SK-N-SH (cell line): ENCODE results near the gene USP16. TPM values are rescaled to one million over a fixed set of nuclear protein-coding genes. Genes with fewer than 3 reads are reported as not detected.

Experiments
- CTCF ChIA-PET: fragments of 300-600, 350-600 bp; formaldehyde crosslinking; extraction: SDS; loops from one replicate; lab custom pipeline; 2021; lab: Yijun Ruan, JAX
- POLR2A ChIA-PET: fragments of 350-600 bp; sonication (Branson Sonifier 250); formaldehyde crosslinking; extraction: SDS; loops from one replicate; lab custom pipeline; 2020; ENCODE audit warnings: antibody characterized with exemption, inconsistent platforms; lab: Yijun Ruan, JAX
- DNase-seq: peaks from one replicate; pipeline ENCODE4 v3.0.0; 2012
- H2AFZ ChIP-seq: fragments of 200-600 bp; sonication (generic); 2 replicates; pipeline ENCODE4 v1.8.1; 2016; ENCODE audit warnings: antibody characterized with exemption, mild to moderate bottlenecking, low read depth
- H3F3A ChIP-seq: fragments of 200-600 bp; sonication (generic); replicated peaks from 2 replicates; pipeline ENCODE3; 2016; ENCODE audit warnings: antibody characterized with exemption, mild to moderate bottlenecking; ENCODE audit not compliant: insufficient read depth
- H3K27ac ChIP-seq, 2 experiments: fragments of 200-500 bp in 1 of 2; fragments of 200-600 bp in 1 of 2; sonication (Bioruptor generic) in 1 of 2; sonication (generic), shearing (Covaris generic) in 1 of 2; 2 replicates each; pipeline versions ENCODE4 v1.5.1 to v1.6.1; 2014 to 2016; ENCODE audit warnings: low read depth in 2 of 2, inconsistent platforms in 1 of 2, low read length in 1 of 2, mild to moderate bottlenecking in 1 of 2, mixed read lengths in 1 of 2
- H3K27me3 ChIP-seq: fragments of 200-600 bp; sonication (generic), shearing (Covaris generic); 2 replicates; pipeline ENCODE4 v1.6.1; 2016; ENCODE audit warnings: mixed run types; ENCODE audit not compliant: insufficient read depth
- H3K36me3 ChIP-seq, 2 experiments: fragments of 200-500 bp in 1 of 2; fragments of 200-600 bp in 1 of 2; sonication (Bioruptor generic) in 1 of 2; sonication (generic) in 1 of 2; replicated peaks in 1 of 2; 2 replicates each; pipeline versions ENCODE3 to v1.5.1; 2014 to 2016; ENCODE audit warnings: low read length in 1 of 2, mild to moderate bottlenecking in 1 of 2; ENCODE audit not compliant: insufficient read depth in 2 of 2, control insufficient read depth in 1 of 2
- H3K4me1 ChIP-seq, 2 experiments: fragments of 200-500 bp in 1 of 2; fragments of 200-600 bp in 1 of 2; sonication (Bioruptor generic) in 1 of 2; sonication (generic), shearing (Covaris generic) in 1 of 2; 2 replicates each; pipeline versions ENCODE4 v1.5.1 to v1.6.1; 2014 to 2016; ENCODE audit warnings: low read depth in 1 of 2, low read length in 1 of 2, mixed run types in 1 of 2; ENCODE audit not compliant: insufficient read depth in 2 of 2, control insufficient read depth in 1 of 2
- H3K4me2 ChIP-seq: fragments of 200-600 bp; sonication (generic), shearing (Covaris generic); 2 replicates; pipeline ENCODE4 v1.6.1; 2017; ENCODE audit warnings: mixed run types
- H3K4me3 ChIP-seq, 2 experiments: fragments of 200-500 bp in 1 of 2; fragments of 200-600 bp in 1 of 2; sonication (Bioruptor generic) in 1 of 2; sonication (generic), shearing (Covaris generic) in 1 of 2; 2 replicates each; pipeline versions ENCODE4 v1.5.1 to v1.8.1; 2014 to 2016; ENCODE audit warnings: low read depth in 2 of 2, inconsistent platforms in 1 of 2, low read length in 1 of 2, mild to moderate bottlenecking in 1 of 2, mixed read lengths in 1 of 2, moderate library complexity in 1 of 2
- H3K79me2 ChIP-seq: fragments of 200-600 bp; sonication (generic); 2 replicates; pipeline ENCODE4 v1.8.1; 2017; ENCODE audit warnings: mild to moderate bottlenecking; ENCODE audit not compliant: insufficient read depth
- H3K9ac ChIP-seq: fragments of 200-600 bp; sonication (generic); 2 replicates; pipeline ENCODE4 v1.6.1; 2017; ENCODE audit warnings: mixed run types
- H3K9me2 ChIP-seq: fragments of 200-600 bp; sonication (generic); 2 replicates; pipeline ENCODE4 v1.6.1; 2017; ENCODE audit warnings: mixed run types
- H3K9me3 ChIP-seq: fragments of 200-600 bp; sonication (generic); 2 replicates; pipeline ENCODE4 v1.6.1; 2017; ENCODE audit warnings: mixed run types, mild to moderate bottlenecking, moderate library complexity
- H4K20me1 ChIP-seq: fragments of 200-600 bp; sonication (generic); 2 replicates; pipeline ENCODE4 v1.6.1; 2017; ENCODE audit warnings: mild to moderate bottlenecking, mixed run types; ENCODE audit not compliant: insufficient read depth
- CHD2 ChIP-seq: fragments of 150-350 bp; IDR thresholded peaks from 2 replicates; pipeline ENCODE4 v1.6.1; 2018; ENCODE audit warnings: low read length; ENCODE audit not compliant: partially characterized antibody
- CTCF ChIP-seq: fragments of 200-600 bp; sonication (generic); IDR thresholded peaks from 2 replicates; pipeline ENCODE4 v1.6.1; 2017; ENCODE audit warnings: antibody characterized with exemption, mild to moderate bottlenecking, moderate library complexity
- ELF1 ChIP-seq: IDR thresholded peaks from 2 replicates; pipeline ENCODE4 v1.4.0; 2012
- GATA2 ChIP-seq: sonication (generic); formaldehyde crosslinking; IDR thresholded peaks from 2 replicates; pipeline ENCODE4 v1.5.0; 2020; ENCODE audit warnings: mild to moderate bottlenecking, missing genetic modification reagents
- JUND ChIP-seq: IDR thresholded peaks from 2 replicates; pipeline ENCODE4 v1.4.0; 2012
- MXI1 ChIP-seq: IDR thresholded peaks from 2 replicates; pipeline ENCODE4 v1.6.1; 2012; ENCODE audit warnings: mild to moderate bottlenecking, low read depth, low read length, improper control_type of control experiment
- NFIC ChIP-seq: IDR thresholded peaks from 2 replicates; pipeline ENCODE4 v1.4.0; 2012; ENCODE audit warnings: borderline replicate concordance
- NRF1 ChIP-seq: IDR thresholded peaks from 2 replicates; pipeline ENCODE4 v1.6.1; 2012; ENCODE audit warnings: low read depth, mild to moderate bottlenecking, low read length
- RAD21 ChIP-seq: IDR thresholded peaks from 2 replicates; pipeline ENCODE4 v1.6.1; 2012; ENCODE audit warnings: mild to moderate bottlenecking, low read length
- REST ChIP-seq: IDR thresholded peaks from 2 replicates; pipeline ENCODE4 v1.6.1; 2012; ENCODE audit warnings: mild to moderate bottlenecking, low read depth, low read length, moderate library complexity
- RFX5 ChIP-seq: IDR thresholded peaks from 2 replicates; pipeline ENCODE4 v1.6.1; 2012; ENCODE audit warnings: mild to moderate bottlenecking, improper control_type of control experiment, low read length
- RXRA ChIP-seq: IDR thresholded peaks from 2 replicates; pipeline ENCODE4 v1.4.0; 2012; ENCODE audit warnings: low read depth, mild to moderate bottlenecking, borderline replicate concordance
- SIN3A ChIP-seq: IDR thresholded peaks from 2 replicates; pipeline ENCODE4 v1.6.1; 2012; ENCODE audit warnings: low read depth, mild to moderate bottlenecking, low read length, moderate library complexity, borderline replicate concordance
- TAF1 ChIP-seq: IDR thresholded peaks from 2 replicates; pipeline ENCODE4 v1.6.1; 2012; ENCODE audit warnings: low read depth, mild to moderate bottlenecking, low read length, moderate library complexity, borderline replicate concordance
- YY1 ChIP-seq: IDR thresholded peaks from 2 replicates; pipeline ENCODE4 v1.4.0; 2012; ENCODE audit warnings: low read depth, mild to moderate bottlenecking
- WGBS: methylation state at CpG from one replicate; pipeline ENCODE4 v1.1.6; 2017; ENCODE audit warnings: low lambda C conversion rate; 5-methylcytosine and 5-hydroxymethylcytosine counted together
- polyA plus RNA-seq, 3 experiments: library from polyadenylated mRNA; depleted of rRNA; stranded (reverse); fragments of >200 nt; gene quantifications; 2 replicates each; pipeline ENCODE4 v1.2.3, GENCODE V29; 2012
- TF ChIP-seq, protein P1 (sequence below): IDR thresholded peaks from 2 replicates; pipeline ENCODE4 v1.4.0; 2012; ENCODE audit warnings: low read depth
- TF ChIP-seq, protein P2 (sequence below): fragments of 150-350 bp; IDR thresholded peaks from 2 replicates; pipeline ENCODE4 v1.6.1; 2017; ENCODE audit warnings: antibody characterized with exemption, low read length, low read depth, borderline replicate concordance
- TF ChIP-seq, protein P3 (sequence below): IDR thresholded peaks from 2 replicates; pipeline ENCODE4; 2012
- TF ChIP-seq, protein P4 (sequence below): IDR thresholded peaks from 2 replicates; pipeline ENCODE4 v1.4.0; 2012; ENCODE audit warnings: low read depth, borderline replicate concordance

USP16 gene
- 9.2 and 12.2 TPM in 2 replicates for polyA plus RNA-seq (2012; rRNA removed)
- 13.5 and 19.1 TPM in 2 replicates for polyA plus RNA-seq (2012; cell fraction: cytosol; rRNA removed)
- 9.9 and 20.7 TPM in 2 replicates for polyA plus RNA-seq (2012; cell fraction: nucleus; rRNA removed)

DNA sequence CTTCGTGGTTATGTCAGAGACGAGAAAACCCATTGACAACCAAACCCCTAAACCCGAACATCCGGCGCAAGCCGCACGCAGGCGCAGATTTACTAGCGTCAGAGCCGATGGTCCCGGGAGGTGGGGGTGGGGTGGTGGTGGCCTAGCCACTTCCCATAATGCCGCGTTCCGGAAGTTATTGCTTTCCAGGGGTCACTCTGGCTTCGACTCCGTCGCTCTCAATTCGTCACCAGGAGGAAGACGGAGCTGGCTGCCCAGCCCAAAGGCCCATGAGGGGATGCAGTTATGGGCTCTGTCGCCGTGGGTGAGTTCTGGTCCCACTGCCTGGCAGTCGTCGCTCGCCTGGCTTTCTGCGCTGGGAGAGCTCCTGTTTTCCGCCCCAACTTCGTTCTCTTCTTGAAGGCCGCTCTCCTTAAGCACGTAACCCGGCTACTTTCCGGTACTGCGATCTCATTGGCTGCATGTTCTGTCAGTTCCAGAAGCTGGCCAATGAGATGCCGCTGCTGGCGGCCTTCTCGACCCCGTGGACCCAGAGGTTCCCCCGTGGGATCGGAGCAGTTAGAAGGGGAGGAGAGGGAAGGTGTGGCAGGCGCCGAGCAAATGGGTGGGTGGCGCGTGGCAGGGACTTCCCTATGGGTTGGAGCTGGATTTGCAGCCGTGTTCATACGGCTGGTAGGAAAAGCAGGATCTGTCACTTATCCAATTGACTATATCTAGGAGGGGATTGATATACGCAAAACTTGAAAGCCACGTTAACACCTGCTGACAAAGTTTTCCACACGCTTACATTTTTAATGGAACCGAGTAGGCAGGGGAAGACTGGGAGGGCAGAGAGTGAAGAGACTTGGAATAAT lies at the start of gene USP16:
USP16 (plus strand) TSS at position 195 of the 854 bp plus-strand sequence. CDS start 3,246 bp downstream, outside the sequence.
- no peaks in the 10 kb centered on the region for H3K9me2 ChIP-seq
- H3F3A ChIP-seq: peaks cover 19% of the 10 kb centered on the region
- H2AFZ ChIP-seq: peak within 1 kb of the TSS; percentile 96
- H4K20me1 ChIP-seq: no peaks in the 10 kb centered on the region
- peak; percentile 95 for DNase-seq
- H3K79me2 ChIP-seq: peaks cover 49% of the 10 kb centered on the region
- H3K4me3 ChIP-seq: peak within 1 kb of the TSS; percentile 69 to 70
- H3K9me3 ChIP-seq: no peaks in the 10 kb centered on the region
- CTCF ChIA-PET: interaction anchor here (1.0 to 1.2 kb wide), 3 partner anchors 16 to 65 kb away, joined by 3 to 6 read pairs (median 4); no protein-coding TSS in a partner anchor
- POLR2A ChIA-PET: interaction anchor here (0.6 to 4.7 kb wide), 10 partner anchors 9 to 378 kb away, joined by 3 to 55 read pairs (median 6); partner anchors contain the start of genes CCT8 and LTN1
- peaks cover 3 to 12% of the 10 kb centered on the region in 2 experiments for H3K36me3 ChIP-seq
- under 1% methylated on average over 28 of the region's 48 CpGs for WGBS
- peak within 1 kb of the TSS; percentile 79 for H3K4me2 ChIP-seq
- H3K27ac ChIP-seq: peak within 1 kb of the TSS; percentile 97
- H3K9ac ChIP-seq: peak within 1 kb of the TSS; percentile 90
- H3K4me1 ChIP-seq: peaks cover 3 to 15% of the 10 kb centered on the region in 2 experiments; a peak in 3 of 4 replicates
- H3K27me3 ChIP-seq: no peaks in the 10 kb centered on the region
- peak; percentile 56; the same call in 1 of the 2 replicates for TF ChIP-seq TAF1
- TF ChIP-seq RXRA: no peak; the same call in 1 of the 2 replicates
- TF ChIP-seq NRF1: peak; percentile 75
- peak; percentile 69; the same call in 1 of the 2 replicates for TF ChIP-seq RFX5
- no peak for TF ChIP-seq JUND
- TF ChIP-seq MXI1: peak; percentile 97
- TF ChIP-seq, protein P1, sequence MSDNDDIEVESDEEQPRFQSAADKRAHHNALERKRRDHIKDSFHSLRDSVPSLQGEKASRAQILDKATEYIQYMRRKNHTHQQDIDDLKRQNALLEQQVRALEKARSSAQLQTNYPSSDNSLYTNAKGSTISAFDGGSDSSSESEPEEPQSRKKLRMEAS: 0 out of 2 replicates have a peak, but pooled peaks have one; percentile 56
- TF ChIP-seq GATA2: no peak
- TF ChIP-seq, protein P2, sequence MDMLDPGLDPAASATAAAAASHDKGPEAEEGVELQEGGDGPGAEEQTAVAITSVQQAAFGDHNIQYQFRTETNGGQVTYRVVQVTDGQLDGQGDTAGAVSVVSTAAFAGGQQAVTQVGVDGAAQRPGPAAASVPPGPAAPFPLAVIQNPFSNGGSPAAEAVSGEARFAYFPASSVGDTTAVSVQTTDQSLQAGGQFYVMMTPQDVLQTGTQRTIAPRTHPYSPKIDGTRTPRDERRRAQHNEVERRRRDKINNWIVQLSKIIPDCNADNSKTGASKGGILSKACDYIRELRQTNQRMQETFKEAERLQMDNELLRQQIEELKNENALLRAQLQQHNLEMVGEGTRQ: no peak
- TF ChIP-seq YY1: peak; percentile 69
- TF ChIP-seq CHD2: peak; percentile 86
- TF ChIP-seq, protein P3, sequence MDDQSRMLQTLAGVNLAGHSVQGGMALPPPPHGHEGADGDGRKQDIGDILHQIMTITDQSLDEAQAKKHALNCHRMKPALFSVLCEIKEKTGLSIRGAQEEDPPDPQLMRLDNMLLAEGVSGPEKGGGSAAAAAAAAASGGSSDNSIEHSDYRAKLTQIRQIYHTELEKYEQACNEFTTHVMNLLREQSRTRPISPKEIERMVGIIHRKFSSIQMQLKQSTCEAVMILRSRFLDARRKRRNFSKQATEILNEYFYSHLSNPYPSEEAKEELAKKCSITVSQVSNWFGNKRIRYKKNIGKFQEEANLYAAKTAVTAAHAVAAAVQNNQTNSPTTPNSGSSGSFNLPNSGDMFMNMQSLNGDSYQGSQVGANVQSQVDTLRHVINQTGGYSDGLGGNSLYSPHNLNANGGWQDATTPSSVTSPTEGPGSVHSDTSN: peak; percentile 98
- no peak for TF ChIP-seq NFIC
- peak; percentile 75; the same call in 1 of the 2 replicates for TF ChIP-seq SIN3A
- TF ChIP-seq, protein P4, sequence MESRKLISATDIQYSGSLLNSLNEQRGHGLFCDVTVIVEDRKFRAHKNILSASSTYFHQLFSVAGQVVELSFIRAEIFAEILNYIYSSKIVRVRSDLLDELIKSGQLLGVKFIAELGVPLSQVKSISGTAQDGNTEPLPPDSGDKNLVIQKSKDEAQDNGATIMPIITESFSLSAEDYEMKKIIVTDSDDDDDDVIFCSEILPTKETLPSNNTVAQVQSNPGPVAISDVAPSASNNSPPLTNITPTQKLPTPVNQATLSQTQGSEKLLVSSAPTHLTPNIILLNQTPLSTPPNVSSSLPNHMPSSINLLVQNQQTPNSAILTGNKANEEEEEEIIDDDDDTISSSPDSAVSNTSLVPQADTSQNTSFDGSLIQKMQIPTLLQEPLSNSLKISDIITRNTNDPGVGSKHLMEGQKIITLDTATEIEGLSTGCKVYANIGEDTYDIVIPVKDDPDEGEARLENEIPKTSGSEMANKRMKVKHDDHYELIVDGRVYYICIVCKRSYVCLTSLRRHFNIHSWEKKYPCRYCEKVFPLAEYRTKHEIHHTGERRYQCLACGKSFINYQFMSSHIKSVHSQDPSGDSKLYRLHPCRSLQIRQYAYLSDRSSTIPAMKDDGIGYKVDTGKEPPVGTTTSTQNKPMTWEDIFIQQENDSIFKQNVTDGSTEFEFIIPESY: no peak
- TF ChIP-seq CTCF: peak; percentile 12; the same call in 1 of the 2 replicates
- TF ChIP-seq ELF1: peak; percentile 84
- TF ChIP-seq REST: peak; percentile 35; the same call in 1 of the 2 replicates
- TF ChIP-seq RAD21: no peak
